H7 (cell line): ENCODE results near the gene OTUD5. TPM values are rescaled to one million over a fixed set of nuclear protein-coding genes. Genes with fewer than 3 reads are reported as not detected.
"Not testable (repeated sequence)": the region's sequence is repeated elsewhere in the genome, so short reads cannot be mapped to it uniquely, and the experiment has no call there.

Experiments
- DNase-seq: peaks from one replicate; pipeline ENCODE4 v3.0.0; 2012
- H3K27me3 ChIP-seq: 2 replicates; pipeline ENCODE4 v1.6.0; 2011; ENCODE audit warnings: mild to moderate bottlenecking, low read length; ENCODE audit not compliant: control insufficient read depth, insufficient read depth
- H3K36me3 ChIP-seq: replicated peaks from 2 replicates; pipeline ENCODE4 v1.5.1; 2011; ENCODE audit warnings: low read length; ENCODE audit not compliant: control insufficient read depth, insufficient read depth
- H3K4me3 ChIP-seq: 2 replicates; pipeline ENCODE4 v1.5.1; 2011; ENCODE audit warnings: low read depth, mild to moderate bottlenecking, control low read depth, low read length, moderate library complexity; ENCODE audit not compliant: insufficient read depth
- total RNA-seq: library from RNA; depleted of rRNA; stranded (reverse); fragments of >200 nt; shearing (Covaris generic); gene quantifications from 2 replicates; pipeline ENCODE4 v1.2.3, GENCODE V29; 2014

The OTUD5 gene
- total RNA-seq, 1 experiment from 2014 or later: 32.6 TPM

- DNase-seq: no peak
- no peaks in the 10 kb centered on the region for H3K27me3 ChIP-seq
- H3K4me3 ChIP-seq: no peak overlapping the region
- peaks cover 6% of the 10 kb centered on the region for H3K36me3 ChIP-seq
Observed at GRCh38 chrX:48899078-48899410, 58.4 kb downstream of the OTUD5 start.

- peak; percentile 97 for DNase-seq
- Histone ChIP-seq H3K36me3 (peaks cover 5% of the 10 kb centered on the region), H3K27me3 (no peaks in the 10 kb centered on the region), H3K4me3 (peak within 1 kb of the TSS; percentile 87)
Observed at GRCh38 chrX:48897625-48898306, 59.6 kb downstream of the OTUD5 start, which contains the start of the genes PQBP1 and TIMM17B. PQBP1 (plus strand) TSS chrX:48897930; CDS start chrX:48898510, 580 bp downstream. TIMM17B (minus strand) TSS chrX:48897768; CDS start chrX:48897749, 19 bp downstream.

- Histone ChIP-seq H3K27me3 (no peaks in the 10 kb centered on the region), H3K36me3 (peaks cover 5% of the 10 kb centered on the region), H3K4me3 (peak overlapping the region; percentile 87)
- peak; percentile 93 for DNase-seq
Observed at GRCh38 chrX:48897157-48897624, 60.2 kb downstream of the OTUD5 start.

GRCh38 chrX:48896611-48897011 lies 60.8 kb downstream of the OTUD5 start:
- H3K36me3 ChIP-seq: peaks cover 5% of the 10 kb centered on the region
- no peaks in the 10 kb centered on the region for H3K27me3 ChIP-seq
- DNase-seq: peak; percentile 75

GRCh38 chrX:48894891-48895290 lies 62.5 kb downstream of the OTUD5 start:
- Histone ChIP-seq H3K4me3 (no peak overlapping the region), H3K27me3 (no peaks in the 10 kb centered on the region), H3K36me3 (peaks cover 1% of the 10 kb centered on the region)
- peak; percentile 9 for DNase-seq

More at GRCh38 chrX:48896611-48897011, 60.8 kb downstream of the OTUD5 start:
- H3K4me3 ChIP-seq: peak overlapping the region; percentile 87

- Histone ChIP-seq H3K27me3 (no peaks in the 10 kb centered on the region), H3K36me3 (peaks cover 1% of the 10 kb centered on the region), H3K4me3 (no peak overlapping the region)
- peak; percentile 8 for DNase-seq
Observed at GRCh38 chrX:48893556-48894348, 63.7 kb downstream of the OTUD5 start.

- Histone ChIP-seq H3K4me3 (no peak overlapping the region), H3K36me3 (peaks cover 1% of the 10 kb centered on the region), H3K27me3 (no peaks in the 10 kb centered on the region)
- peak; percentile 13 for DNase-seq
Observed at GRCh38 chrX:48892896-48893295, 64.5 kb downstream of the OTUD5 start.

- Histone ChIP-seq H3K36me3 (peaks cover 1% of the 10 kb centered on the region), H3K4me3 (peak overlapping the region; percentile 50), H3K27me3 (no peaks in the 10 kb centered on the region)
- peak; percentile 95 for DNase-seq
Observed at GRCh38 chrX:48891402-48892288, 65.8 kb downstream of the OTUD5 start.

GRCh38 chrX:48890934-48891401 lies 66.4 kb downstream of the OTUD5 start:
- peak; percentile 89 for DNase-seq
- Histone ChIP-seq H3K27me3 (no peaks in the 10 kb centered on the region), H3K4me3 (peak overlapping the region; percentile 50), H3K36me3 (peaks cover 1% of the 10 kb centered on the region)

- DNase-seq: peak; percentile 70
- H3K27me3 ChIP-seq: no peaks in the 10 kb centered on the region
- H3K4me3 ChIP-seq: peak overlapping the region; percentile 50
- H3K36me3 ChIP-seq: peaks cover 1% of the 10 kb centered on the region
Observed at GRCh38 chrX:48890296-48890925, 67.0 kb downstream of the OTUD5 start.

- not testable (repeated sequence) for H3K36me3 ChIP-seq, H3K27me3 ChIP-seq, DNase-seq, H3K4me3 ChIP-seq
Observed at GRCh38 chrX:48886586-48886985, 70.8 kb downstream of the OTUD5 start.

GRCh38 chrX:48883729-48884128 lies 73.7 kb downstream of the OTUD5 start:
- DNase-seq: peak; percentile 23
- Histone ChIP-seq H3K36me3 (no peaks in the 10 kb centered on the region), H3K27me3 (no peaks in the 10 kb centered on the region), H3K4me3 (no peak overlapping the region)

GRCh38 chrX:48876944-48877343 lies 80.5 kb downstream of the OTUD5 start:
- H3K27me3 ChIP-seq, H3K36me3 ChIP-seq, DNase-seq, H3K4me3 ChIP-seq: not testable (repeated sequence)
